GM23338 (cell line): ENCODE measurements around the gene GATAD2B.
A peak's percentile ranks its signal among the peaks of the same experiment; 100 is the strongest.

Experiments
- EZH2 ChIP-seq: fragments of 200-600 bp; sonication (generic); IDR thresholded peaks from one replicate; pipeline ENCODE4 v1.8.0; 2017; ENCODE audit warnings: antibody characterized with exemption, mild to moderate bottlenecking, low read depth; ENCODE audit not compliant: unreplicated experiment
- POLR2AphosphoS5 ChIP-seq: IDR thresholded peaks from 2 replicates; pipeline ENCODE4 v1.6.1; 2016; ENCODE audit warnings: antibody characterized with exemption, low read depth
- TF ChIP-seq, protein P1 (sequence below), 2 experiments: fragments of 200-600 bp in 1 of 2; sonication (generic) in 1 of 2; conservative IDR thresholded peaks; 2 replicates each; pipeline versions ENCODE4 v1.5.1 to v1.6.1; 2016 to 2017; ENCODE audit warnings: antibody characterized with exemption in 2 of 2, low read depth in 2 of 2, mild to moderate bottlenecking in 2 of 2, moderate library complexity in 1 of 2
- TF ChIP-seq, protein P2 (sequence below): IDR thresholded peaks from one replicate; pipeline ENCODE4 v1.6.1; 2018; ENCODE audit warnings: antibody characterized with exemption; ENCODE audit not compliant: unreplicated experiment

GRCh38 chr1:153958111-153958960 is 35.6 kb upstream of the GATAD2B start, which contains the start of gene CRTC2:
- TF ChIP-seq, protein P1, sequence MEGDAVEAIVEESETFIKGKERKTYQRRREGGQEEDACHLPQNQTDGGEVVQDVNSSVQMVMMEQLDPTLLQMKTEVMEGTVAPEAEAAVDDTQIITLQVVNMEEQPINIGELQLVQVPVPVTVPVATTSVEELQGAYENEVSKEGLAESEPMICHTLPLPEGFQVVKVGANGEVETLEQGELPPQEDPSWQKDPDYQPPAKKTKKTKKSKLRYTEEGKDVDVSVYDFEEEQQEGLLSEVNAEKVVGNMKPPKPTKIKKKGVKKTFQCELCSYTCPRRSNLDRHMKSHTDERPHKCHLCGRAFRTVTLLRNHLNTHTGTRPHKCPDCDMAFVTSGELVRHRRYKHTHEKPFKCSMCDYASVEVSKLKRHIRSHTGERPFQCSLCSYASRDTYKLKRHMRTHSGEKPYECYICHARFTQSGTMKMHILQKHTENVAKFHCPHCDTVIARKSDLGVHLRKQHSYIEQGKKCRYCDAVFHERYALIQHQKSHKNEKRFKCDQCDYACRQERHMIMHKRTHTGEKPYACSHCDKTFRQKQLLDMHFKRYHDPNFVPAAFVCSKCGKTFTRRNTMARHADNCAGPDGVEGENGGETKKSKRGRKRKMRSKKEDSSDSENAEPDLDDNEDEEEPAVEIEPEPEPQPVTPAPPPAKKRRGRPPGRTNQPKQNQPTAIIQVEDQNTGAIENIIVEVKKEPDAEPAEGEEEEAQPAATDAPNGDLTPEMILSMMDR (conservative IDR thresholded peaks at IDR 0.05; ENCODE audit: low read depth in 2 of 2): no peak
- TF ChIP-seq EZH2 (no peak), POLR2AphosphoS5 (peak; percentile 92)
- TF ChIP-seq, protein P2, sequence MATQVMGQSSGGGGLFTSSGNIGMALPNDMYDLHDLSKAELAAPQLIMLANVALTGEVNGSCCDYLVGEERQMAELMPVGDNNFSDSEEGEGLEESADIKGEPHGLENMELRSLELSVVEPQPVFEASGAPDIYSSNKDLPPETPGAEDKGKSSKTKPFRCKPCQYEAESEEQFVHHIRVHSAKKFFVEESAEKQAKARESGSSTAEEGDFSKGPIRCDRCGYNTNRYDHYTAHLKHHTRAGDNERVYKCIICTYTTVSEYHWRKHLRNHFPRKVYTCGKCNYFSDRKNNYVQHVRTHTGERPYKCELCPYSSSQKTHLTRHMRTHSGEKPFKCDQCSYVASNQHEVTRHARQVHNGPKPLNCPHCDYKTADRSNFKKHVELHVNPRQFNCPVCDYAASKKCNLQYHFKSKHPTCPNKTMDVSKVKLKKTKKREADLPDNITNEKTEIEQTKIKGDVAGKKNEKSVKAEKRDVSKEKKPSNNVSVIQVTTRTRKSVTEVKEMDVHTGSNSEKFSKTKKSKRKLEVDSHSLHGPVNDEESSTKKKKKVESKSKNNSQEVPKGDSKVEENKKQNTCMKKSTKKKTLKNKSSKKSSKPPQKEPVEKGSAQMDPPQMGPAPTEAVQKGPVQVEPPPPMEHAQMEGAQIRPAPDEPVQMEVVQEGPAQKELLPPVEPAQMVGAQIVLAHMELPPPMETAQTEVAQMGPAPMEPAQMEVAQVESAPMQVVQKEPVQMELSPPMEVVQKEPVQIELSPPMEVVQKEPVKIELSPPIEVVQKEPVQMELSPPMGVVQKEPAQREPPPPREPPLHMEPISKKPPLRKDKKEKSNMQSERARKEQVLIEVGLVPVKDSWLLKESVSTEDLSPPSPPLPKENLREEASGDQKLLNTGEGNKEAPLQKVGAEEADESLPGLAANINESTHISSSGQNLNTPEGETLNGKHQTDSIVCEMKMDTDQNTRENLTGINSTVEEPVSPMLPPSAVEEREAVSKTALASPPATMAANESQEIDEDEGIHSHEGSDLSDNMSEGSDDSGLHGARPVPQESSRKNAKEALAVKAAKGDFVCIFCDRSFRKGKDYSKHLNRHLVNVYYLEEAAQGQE: no peak
